NCI-H2029 treated with DMSO at 0.1 percent for 48 hours (cell line): ENCODE results near the gene CD200.

Experiments used
- DNase-seq: peaks from one replicate; lab custom pipeline; 2025; lab: John Stamatoyannopoulos, UW

The CD200 gene, protein sequence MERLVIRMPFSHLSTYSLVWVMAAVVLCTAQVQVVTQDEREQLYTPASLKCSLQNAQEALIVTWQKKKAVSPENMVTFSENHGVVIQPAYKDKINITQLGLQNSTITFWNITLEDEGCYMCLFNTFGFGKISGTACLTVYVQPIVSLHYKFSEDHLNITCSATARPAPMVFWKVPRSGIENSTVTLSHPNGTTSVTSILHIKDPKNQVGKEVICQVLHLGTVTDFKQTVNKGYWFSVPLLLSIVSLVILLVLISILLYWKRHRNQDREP

DNA sequence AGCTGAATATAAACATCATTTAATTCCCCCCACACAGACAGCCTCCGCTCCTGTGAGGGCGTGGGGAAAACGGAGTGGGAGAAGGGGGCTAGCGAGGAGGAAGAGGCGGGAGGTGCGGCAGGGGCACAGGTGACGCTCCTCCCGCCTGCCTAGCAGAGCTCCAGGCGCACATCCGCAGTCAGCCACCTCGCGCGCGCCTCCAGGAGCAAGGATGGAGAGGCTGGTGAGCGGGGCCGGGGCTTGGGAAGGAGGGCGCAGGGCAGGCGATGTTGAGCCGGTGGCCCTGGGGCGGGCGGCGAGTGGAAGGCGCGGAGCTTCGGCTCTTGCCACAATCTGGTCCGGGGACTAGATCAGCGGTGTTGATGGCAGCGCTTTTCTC is at the start of gene CD200:
CD200 (plus strand) TSS at position 155 of the 379 bp plus-strand sequence; CDS start at position 212, 57 bp downstream.
- DNase-seq: no peak

DNA sequence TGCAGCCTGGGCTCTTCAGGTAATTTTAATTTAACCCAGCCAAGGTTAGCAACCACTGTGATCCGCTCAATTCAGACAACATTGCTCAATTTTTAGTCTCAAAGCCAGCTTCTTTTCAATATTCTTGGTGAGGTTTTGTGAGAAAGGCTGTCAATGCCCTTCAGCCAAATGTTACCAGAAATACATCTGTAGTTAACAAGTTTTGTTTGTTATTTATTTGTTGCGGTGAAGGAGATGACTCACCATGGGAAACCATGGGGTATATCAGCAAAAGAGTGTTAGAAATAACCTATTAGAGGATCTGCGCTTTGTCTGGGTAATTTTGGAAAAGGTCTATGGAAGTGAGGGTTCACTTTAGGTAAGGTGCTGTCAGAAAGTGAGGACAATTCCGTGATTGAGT is 43.9 kb upstream of the CD200 start:
- DNase-seq: no peak

DNA sequence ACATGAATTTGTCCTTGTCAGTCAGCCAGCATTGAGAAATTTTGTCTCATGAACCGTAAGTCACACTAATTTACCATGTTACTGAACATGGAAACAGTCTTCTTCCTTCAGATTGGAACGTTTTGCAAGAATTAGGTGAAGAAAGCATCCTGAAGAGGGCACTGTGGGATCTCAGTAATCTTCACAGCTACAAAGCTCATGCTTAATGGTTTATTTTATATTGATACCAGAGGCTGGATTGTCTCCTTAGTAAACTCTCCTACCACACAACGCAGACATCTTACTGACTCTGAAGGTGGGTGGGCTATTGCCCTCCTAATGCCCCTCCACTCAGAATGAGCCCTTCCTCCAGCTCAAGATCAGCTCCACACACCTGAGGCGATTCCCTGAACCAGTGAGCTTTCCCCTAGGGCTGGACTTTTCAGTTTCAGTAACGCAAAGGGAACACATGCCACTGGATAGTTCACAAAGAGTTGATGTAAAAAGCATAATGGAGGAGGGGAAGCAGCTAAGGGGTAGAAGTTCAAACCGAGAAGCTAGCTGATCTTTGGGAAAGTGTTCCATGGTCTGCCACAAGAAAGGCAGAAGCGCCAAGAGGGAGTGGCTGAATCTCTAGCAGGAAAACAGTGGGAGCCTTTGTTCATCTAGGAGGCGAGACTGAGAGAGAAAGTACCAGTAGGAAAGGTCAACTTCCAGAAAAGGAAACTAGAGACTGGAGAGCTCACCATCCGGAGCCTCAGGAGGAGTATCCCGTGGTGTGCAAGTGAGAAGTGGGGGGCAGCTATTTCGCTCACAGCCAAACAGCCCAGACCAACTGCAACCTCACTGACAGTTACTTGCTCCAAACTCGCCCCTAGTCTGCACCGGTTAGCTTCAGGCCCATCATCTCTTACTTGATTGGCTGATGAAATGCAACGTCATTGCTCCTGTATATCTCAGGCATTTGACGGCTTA is 39.3 kb upstream of the CD200 start, which contains the start of gene SLC9C1:
SLC9C1 (minus strand) TSS at position 849 of the 954 bp plus-strand sequence. CDS start 7,425 bp downstream, outside the sequence.
- DNase-seq: peak; percentile 61

DNA sequence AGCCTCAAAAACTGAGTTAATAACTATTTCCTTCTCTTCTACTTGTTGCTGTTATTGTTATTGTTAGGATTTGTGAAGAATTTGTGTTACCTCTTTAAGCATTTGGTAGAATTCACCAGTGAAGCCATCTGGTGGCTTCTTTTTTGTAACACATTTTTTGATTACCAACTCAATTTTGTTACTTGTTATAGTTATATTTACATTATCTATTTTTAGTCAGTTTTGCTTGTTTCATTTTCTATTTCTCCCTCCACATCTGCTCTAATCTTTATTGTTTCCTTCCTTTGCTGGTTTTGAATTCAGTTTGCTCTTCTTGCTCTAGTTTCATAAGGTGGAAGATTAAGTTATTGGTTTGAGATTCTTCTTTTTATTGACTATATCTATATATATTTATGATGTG is 35.2 kb upstream of the CD200 start:
- no peak for DNase-seq

DNA sequence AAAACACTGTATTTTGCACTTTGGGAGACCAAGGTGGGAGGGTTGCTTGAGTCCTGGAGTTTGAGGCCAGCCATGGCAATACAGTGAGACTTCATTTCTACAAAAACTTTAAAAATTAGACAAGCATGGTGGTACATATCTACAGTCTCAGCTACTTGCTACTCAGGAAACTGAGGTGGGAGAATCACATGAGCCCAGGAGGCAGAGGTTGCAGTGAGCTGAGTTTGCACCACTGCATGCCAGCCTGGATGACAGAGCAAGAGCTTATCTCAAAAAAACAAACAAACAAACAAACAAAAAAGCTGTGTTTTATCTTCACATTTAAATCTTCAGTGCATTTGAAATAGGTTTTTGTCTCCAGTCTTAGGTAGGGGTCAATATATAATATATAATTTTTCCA is 34.2 kb upstream of the CD200 start:
- DNase-seq: no peak

DNA sequence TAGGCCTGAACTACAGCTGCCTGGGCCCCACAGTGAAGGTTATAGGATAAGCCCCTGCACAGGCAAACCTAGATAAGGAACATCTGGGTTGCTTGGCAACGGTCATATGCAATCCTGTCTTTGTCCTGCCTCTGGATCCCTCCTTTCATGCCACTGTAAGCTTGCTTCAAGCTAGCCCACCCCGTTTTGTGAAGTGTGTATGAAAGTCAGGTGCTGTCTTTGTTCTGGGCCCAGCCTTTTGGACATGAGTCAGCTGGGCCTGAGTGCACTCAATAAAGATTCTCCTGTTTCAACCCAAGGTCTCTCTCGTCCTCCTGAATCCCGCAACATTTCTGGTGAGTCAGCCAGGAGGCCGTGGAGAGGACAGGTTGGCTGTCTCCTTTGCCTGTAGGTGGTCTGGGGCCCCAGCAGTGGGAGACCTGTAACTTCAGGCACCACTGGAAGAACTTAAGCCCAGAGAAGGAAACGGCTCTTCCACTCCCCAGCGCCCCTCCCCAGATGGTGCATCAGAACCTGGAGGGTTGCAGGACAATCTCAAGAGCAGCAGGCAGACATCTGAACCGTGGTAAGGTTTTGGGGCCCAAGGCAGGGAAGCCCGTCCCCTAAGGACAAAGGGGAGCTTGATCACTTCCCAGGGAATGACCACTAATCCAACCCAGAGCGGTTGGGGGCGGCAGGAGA is 30.7 kb upstream of the CD200 start:
- no peak for DNase-seq

DNA sequence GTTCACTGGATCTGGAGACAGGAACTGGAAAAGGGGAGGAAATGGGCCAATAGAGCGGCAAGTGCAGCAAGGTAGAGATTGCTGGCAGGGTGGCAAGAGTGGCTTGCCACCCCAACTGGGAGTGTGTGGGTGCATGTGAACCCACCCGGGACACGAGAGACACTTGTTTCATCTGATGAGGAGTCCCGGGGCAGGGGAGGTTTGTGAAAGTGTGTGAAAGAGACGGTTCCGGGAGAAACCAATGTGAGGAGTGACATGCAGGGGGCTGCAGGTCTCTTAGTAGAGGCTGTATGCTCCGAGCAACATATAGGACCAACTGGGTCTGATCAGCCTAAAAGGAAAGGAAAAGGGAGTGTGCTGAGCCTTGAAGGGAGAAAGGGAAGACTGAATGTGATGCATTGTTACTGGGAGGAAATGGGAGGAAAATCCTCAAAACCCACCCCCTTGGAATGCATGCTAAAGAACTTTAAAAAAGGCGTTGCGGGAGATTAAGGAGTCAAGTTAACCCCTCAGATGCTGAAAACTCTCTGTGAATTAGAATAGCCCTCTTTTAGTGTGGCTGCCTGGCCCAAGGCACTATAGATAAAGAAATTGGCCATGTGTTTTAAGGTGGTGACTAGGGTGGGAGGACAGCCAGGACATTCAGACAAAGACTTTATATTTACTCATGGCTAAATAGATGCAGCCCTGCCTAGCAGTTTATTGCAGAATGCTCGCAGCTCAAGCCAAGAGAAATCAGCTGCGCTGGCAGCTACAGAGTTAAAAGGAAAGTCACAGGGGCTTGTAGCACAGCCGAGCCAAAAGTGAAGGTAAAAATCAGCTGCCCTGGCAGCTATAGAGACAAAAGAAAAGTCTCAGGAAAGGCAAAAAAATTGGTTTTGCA is 29.8 kb upstream of the CD200 start:
- no peak for DNase-seq

DNA sequence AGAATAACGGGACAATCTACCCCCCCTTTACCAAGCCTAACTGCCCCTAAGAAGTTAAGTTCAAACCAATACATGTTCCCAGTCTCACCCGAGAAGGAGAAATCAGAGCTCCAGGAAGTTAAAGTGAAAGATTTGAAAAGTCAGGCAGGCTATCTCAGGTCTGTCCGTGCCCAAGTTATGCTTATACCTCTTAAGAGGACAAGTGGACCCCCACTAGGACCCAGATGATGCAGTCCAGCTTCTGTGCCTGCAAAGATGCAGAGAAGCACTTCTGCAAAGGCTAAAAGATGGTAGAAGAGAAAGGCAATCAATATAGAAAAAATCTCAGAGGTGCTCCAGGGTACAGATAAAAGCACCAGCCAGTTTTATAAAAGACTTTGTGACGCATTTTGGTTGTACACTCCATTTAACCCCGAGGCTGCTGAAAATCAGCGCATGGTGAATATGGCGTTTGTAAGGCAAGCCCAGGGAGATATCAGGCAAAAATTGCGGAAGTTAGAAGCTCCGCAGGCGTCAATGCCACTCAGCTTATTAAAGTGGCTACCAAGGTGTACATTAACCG is 29.1 kb upstream of the CD200 start:
- DNase-seq: no peak

DNA sequence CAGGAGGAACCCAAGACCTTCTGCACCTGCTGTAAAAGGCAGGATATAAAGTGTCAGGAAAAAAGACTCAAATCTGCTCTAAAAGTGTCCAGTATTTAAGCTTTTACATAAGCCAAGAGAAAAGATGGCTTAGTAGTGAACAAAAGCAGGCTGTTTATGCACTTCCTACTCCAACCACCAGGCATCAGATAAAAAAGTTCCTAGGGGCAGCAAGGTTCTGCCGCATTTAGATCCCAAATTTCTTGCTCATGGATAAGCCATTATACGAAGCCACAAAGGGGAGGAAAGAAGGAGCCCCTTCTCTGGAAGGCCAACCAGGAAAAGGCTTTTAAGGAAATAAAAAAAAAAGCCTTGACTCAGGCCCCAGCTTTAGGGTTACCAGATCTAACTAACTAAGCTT is 28.3 kb upstream of the CD200 start:
- DNase-seq: no peak

DNA sequence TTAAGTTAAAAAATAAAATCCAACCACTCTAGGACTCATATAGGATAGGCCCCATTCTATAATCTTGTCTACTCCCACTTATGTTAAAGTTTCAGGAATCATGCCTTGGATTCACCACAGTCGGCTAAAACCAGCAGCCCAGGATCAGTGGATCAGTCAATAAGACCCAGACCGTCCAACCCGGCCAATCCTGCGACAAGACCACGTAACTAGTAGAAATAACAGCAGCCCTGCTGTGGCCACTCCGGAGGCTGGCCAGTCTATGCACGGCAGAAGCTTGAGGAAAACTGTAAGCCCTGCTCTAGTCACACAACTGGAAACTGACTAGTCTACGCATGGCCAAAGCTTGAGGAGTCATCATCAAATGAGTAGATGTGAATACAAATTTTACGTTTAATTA is 26.1 kb upstream of the CD200 start:
- no peak for DNase-seq

DNA sequence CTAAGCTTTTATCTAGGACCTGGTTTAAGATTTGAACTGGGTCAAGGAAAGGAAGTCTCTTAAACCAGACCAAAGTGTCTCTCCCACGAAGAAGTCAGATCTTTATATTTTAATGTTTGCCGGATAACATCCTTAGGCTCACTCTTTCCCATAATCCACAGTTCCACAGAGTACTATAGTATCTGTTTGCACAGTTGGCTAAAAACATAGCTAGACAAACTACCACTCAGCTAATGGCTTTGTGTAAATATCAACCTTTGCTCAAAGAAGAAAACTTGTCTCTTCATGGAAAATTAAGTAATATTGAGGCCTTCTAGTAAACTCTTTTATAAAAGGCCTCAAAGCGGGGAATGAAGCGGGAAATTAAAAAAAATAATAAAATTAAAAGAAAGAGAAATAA is 25.4 kb upstream of the CD200 start:
- DNase-seq: no peak

DNA sequence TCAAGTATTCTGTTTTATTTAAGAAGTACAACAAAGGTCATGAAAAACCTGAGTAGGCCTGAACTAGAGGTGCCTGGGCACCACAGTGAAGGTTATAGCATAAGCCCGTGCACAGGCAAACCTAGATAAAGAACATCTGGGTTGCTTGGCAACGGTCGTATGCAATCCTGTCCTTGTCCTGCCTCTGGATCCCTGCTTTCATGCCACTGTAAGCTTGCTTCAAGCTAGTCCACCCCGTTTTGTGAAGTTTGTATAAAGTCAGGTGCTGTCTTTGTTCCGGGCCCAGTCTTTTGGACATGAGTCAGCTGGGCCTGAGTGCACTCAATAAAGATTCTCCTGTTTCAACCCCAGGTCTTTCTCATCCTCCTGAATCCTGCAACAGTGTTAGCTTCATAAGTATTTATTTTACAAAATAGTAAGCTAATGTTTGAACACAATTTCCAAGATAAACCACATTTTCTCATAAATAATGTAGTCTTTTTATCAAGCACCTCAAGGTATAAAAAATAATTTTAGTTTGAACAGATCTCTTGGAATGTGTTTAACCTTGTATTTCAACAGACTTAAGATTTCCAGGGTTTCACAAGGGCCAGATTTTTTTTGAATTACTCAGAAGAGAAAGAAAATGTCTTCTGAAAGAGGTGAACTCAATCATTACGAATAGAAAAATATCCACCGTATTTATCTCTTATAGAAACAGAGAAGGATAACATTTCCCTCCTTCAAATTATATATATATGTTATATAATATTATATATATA is 24.6 kb upstream of the CD200 start:
- DNase-seq: peak; percentile 10

DNA sequence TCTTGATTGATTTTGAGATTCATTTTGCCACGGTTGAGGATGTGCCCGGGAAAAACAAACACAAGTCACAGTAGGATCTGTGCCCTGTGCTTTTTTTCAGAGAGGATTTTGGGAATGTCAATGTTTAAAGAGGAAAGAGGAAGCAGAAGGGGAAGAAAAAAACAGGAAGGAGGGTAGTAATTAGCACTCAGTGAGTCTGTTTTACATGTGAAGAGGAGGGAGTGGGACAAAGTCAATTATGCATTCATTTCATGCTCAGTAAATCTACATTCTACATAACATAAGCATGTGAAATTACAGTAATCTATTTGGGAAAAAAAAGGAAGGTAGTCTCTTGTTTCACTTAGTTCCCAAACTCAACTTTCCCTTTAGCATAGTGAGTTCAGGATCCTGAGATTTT is 18.3 kb upstream of the CD200 start:
- no peak for DNase-seq

DNA sequence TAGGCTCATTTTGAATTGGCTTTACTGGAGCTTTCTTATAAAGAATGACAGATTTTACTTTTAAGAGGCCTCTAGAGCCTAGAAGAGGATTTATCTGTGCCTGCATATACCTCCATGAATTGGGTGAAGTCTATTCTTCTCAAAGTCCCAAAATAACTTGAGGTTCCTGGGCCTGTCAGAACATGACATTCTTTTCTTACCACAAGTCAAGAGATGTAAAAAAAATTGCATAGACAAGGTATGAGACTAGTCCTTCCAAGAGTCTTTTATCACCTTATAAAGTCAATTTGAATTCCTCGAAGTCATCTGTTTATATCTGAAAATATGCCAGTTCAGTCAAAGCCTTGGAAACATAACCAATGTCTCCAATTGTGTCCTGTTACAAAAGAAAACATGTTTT is 17.2 kb upstream of the CD200 start:
- DNase-seq: no peak

DNA sequence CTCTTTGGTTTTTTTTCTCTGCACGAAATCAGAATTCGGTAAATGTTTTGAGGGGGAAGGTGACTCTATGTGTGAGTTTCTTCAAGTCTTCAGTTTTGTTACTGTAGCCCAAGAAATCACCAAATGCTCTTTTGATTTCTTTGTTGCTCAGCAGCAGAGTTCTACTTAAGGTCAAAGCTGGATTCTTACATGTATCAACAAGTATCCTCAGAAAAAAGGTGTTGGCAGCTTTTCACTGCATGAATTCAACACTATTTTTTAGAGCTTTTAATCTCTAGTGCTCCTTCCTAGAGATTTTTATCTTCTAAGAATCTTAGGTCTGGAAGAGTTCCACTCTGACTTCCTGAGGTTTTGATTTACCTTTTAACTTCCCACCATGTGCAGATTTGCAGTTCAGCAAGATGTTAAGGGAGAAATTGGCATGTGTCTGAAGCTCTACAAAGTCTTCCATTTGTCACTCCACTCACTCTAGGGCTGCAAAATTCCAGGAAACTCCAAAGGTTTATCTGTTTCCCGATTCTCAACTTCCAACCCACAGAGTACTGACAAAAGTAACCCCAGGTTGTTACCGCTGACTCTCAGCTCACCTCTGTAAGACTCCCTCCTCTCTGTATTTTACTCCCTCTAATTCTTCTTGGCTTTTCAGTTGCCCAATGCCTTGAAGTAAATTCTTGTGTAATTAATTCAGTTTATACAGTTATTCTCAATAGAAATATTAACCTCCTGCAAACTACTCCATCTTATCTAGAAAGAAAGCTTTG is 13.3 kb upstream of the CD200 start:
- no peak for DNase-seq

DNA sequence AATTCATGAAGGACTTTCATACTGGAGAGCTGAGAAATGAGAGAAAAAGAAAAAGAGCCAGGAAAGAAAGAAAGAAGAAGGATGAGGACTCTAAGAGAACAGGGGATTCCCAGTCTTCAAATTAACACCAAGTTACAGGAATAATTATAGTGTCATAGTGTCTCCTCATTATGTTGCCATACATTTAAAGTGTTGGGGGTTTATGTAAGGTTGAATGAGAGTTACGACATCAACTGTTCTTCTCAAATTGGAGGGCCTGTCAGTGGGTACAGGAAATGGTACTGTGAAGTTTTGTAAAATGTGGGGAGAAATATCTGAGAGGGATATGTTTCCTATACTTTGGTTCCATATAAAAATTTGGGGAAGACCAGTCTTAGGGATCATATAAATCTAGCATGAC is 12.3 kb upstream of the CD200 start:
- no peak for DNase-seq

DNA sequence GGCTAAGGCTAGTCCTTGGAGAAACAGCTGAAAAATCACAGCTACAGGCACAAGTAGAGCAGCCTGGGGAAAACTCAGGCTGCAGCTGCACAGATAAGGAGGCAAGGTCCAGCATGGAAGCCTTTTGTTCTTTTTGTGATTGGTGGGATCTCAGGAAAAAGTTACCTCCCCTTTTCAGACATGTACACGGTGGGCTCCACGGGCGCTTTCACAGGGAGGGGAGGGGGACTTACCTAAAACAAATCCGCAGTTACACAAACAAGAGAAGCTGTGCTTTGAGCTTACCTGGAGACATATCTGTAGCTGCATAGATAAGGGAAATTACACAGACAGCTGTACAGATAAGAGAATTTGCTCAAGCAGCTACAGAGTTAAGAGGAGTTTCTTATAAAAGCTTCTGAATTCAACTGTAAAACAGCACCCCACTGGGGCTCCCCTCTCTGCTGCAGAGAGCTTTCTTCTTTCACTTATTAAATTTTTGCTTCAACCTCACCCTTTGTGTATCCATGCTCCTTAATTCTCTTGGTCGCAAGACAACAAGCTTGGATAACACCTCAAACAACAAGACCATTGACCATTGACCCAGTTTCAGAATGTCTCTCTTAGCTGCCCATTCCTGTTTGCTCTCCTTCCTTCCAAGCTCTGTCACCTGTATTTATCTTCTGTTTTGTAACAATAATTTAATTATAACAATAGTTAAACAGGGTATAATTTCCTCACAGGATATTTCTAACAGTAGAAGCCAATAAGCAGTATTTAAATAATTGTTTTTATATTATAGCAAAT is 10.9 kb upstream of the CD200 start:
- no peak for DNase-seq

DNA sequence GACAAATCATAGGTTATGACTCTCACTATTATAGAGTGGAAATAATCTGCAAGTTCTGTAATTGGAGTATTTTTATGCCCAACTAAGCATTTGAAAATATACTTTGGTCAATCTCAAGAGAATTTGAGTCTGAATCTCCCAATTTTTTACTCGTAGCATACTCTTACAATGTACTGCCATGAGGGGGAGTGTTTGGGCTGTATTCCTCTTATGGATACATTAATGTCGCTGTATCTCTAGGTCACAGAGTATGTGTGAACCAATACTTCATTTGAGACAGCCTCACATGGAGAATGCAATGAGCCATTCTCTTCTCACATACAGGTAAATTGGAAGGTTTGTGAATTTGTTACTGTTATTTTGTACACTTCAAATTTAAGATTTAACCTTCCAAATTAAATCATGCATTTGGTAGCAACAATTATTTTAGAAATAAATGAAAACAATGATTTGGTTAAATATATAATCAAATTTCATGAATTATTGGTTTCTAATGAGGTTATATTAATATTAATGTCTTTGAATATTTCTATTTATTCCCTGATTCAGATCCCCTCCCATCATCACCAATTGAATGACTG is 5.5 kb upstream of the CD200 start:
- no peak for DNase-seq

DNA sequence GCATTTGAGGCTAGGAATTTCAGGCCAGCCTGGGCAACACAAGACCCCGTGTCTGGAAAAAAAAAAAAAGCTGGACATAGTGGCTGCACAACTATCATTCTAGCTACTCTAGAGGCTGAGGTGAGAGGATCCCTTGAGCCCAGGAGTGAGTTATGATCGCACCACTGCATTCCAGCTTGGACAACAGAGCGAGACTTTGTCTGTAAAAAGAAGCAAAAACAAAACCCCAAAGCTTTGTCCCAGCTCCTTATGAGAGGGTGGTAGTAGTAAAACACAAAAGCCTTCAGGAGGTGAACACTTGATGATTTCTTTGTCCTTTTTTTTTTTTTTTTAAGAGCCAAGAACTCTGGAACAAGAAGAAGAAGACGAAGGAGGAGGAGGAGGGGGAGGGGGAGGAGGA is 1.1 kb upstream of the CD200 start:
- no peak for DNase-seq
